H1 (cell line): Measurements from ENCODE around the gene MTHFD1. TPM values are rescaled to one million over a fixed set of nuclear protein-coding genes. Genes with fewer than 3 reads are reported as not detected.

Experiments
- CTCF ChIA-PET: fragments of 300-600 bp; sonication (Branson Sonifier 250); formaldehyde crosslinking; loops from one replicate; lab custom pipeline; 2021; ENCODE audit not compliant: partially characterized antibody; lab: Charles Lee
- POLR2A ChIA-PET: fragments of 300-600 bp; sonication (Branson Sonifier 250); formaldehyde crosslinking; loops from one replicate; lab custom pipeline; 2021; ENCODE audit warnings: inconsistent platforms; ENCODE audit not compliant: partially characterized antibody; lab: Charles Lee
- DNase-seq, 2 experiments: peaks; one replicate each; pipeline versions ENCODE4 v3.0.0 to v3.0.0-alpha.2; 2010 to 2022; ENCODE audit warnings: low spot score in 2 of 2, low read depth in 1 of 2, mixed read lengths in 1 of 2
- FAIRE-seq: peaks from 2 replicates; lab custom pipeline; 2011; peaks lifted over from hg19 to GRCh38; lab: Jason Lieb, UNC
- H2AFZ ChIP-seq: 2 replicates; pipeline ENCODE4 v1.8.1; 2012; ENCODE audit warnings: low read length, inconsistent platforms
- H2AK5ac ChIP-seq: 2 replicates; pipeline ENCODE4 v1.6.1; 2013; ENCODE audit warnings: low read depth, low read length
- H2BK120ac ChIP-seq: replicated peaks from 2 replicates; pipeline ENCODE3; 2013; ENCODE audit warnings: low read depth, low read length, inconsistent platforms
- H2BK12ac ChIP-seq: 2 replicates; pipeline ENCODE4 v1.6.1; 2013; ENCODE audit warnings: low read depth, low read length
- H2BK15ac ChIP-seq: 2 replicates; pipeline ENCODE4 v1.6.1; 2013; ENCODE audit warnings: low read length
- H2BK20ac ChIP-seq: 2 replicates; pipeline ENCODE4 v1.6.1; 2013; ENCODE audit warnings: low read length
- H2BK5ac ChIP-seq: 2 replicates; pipeline ENCODE4 v1.6.1; 2013; ENCODE audit warnings: low read depth, low read length
- H3K14ac ChIP-seq: 2 replicates; pipeline ENCODE4 v1.6.1; 2013; ENCODE audit warnings: inconsistent platforms; ENCODE audit not compliant: insufficient read length
- H3K18ac ChIP-seq: 2 replicates; pipeline ENCODE4 v1.6.1; 2013; ENCODE audit warnings: low read length; ENCODE audit errors: extremely low read depth
- H3K23ac ChIP-seq: 2 replicates; pipeline ENCODE4 v1.6.1; 2013; ENCODE audit warnings: inconsistent platforms; ENCODE audit not compliant: insufficient read length
- H3K23me2 ChIP-seq: 2 replicates; pipeline ENCODE4 v1.6.1; 2013; ENCODE audit warnings: low read depth, low read length
- H3K27ac ChIP-seq: 2 replicates; pipeline ENCODE4 v1.6.1; 2011; ENCODE audit warnings: low read depth, low read length, inconsistent platforms
- H3K27me3 ChIP-seq, 4 experiments: replicated peaks in 1 of 4; 1 replicate in 1 of 4; 2 replicates in 3 of 4; pipeline versions ENCODE4 v1.6.1 to v1.8.1; 2011 to 2013; ENCODE audit warnings: low read length in 3 of 4, mild to moderate bottlenecking in 3 of 4, inconsistent platforms in 2 of 4, mixed read lengths in 2 of 4, moderate library complexity in 1 of 4; ENCODE audit not compliant: control insufficient read depth in 3 of 4, insufficient read depth in 3 of 4; ENCODE audit errors: extremely low read depth in 1 of 4
- H3K36me3 ChIP-seq, 4 experiments: 2 replicates each; pipeline versions ENCODE4 v1.6.1 to v1.8.1; 2011 to 2013; ENCODE audit warnings: mild to moderate bottlenecking in 4 of 4, low read length in 3 of 4, moderate library complexity in 2 of 4, control low read depth in 1 of 4, inconsistent platforms in 1 of 4; ENCODE audit not compliant: insufficient read depth in 4 of 4, control insufficient read depth in 2 of 4
- H3K4ac ChIP-seq: replicated peaks from 2 replicates; pipeline ENCODE3; 2013; ENCODE audit warnings: low read length, low read depth, mixed read lengths, inconsistent platforms; ENCODE audit not compliant: insufficient read length
- H3K4me1 ChIP-seq, 4 experiments: replicated peaks in 1 of 4; 1 replicate in 1 of 4; 2 replicates in 3 of 4; pipeline versions ENCODE4 v1.6.1 to v1.8.1; 2011 to 2013; ENCODE audit warnings: low read length in 3 of 4, inconsistent platforms in 2 of 4, mixed read lengths in 1 of 4; ENCODE audit not compliant: insufficient read depth in 4 of 4, control insufficient read depth in 3 of 4
- H3K4me2 ChIP-seq, 2 experiments: 2 replicates each; pipeline versions ENCODE4 v1.6.1 to v1.8.1; 2011 to 2013; ENCODE audit warnings: low read depth in 2 of 2, low read length in 2 of 2, control low read depth in 1 of 2, inconsistent platforms in 1 of 2, mild to moderate bottlenecking in 1 of 2; ENCODE audit not compliant: insufficient read depth in 1 of 2
- H3K4me3 ChIP-seq, 4 experiments: fragments of 200-600, 300-600 bp in 1 of 4; sonication (generic), shearing (Covaris generic), sonication (Bioruptor Twin) in 1 of 4; 2 replicates each; pipeline versions ENCODE4 v1.5.1 to v1.8.1; 2011 to 2016; ENCODE audit warnings: low read length in 4 of 4, low read depth in 3 of 4, control low read depth in 2 of 4, inconsistent platforms in 2 of 4, mild to moderate bottlenecking in 2 of 4, mixed read lengths in 1 of 4, moderate library complexity in 1 of 4; ENCODE audit not compliant: insufficient read depth in 2 of 4; ENCODE audit errors: extremely low read depth in 1 of 4
- H3K56ac ChIP-seq: replicated peaks from 2 replicates; pipeline ENCODE3; 2013; ENCODE audit warnings: low read depth, mild to moderate bottlenecking, mixed read lengths, low read length, inconsistent platforms; ENCODE audit not compliant: insufficient read length
- H3K79me1 ChIP-seq: 2 replicates; pipeline ENCODE4 v1.6.1; 2013; ENCODE audit warnings: low read depth, low read length, control low read depth
- H3K79me2 ChIP-seq, 2 experiments: 2 replicates each; pipeline versions ENCODE4 v1.6.1 to v1.8.1; 2012 to 2013; ENCODE audit warnings: low read length in 2 of 2, mild to moderate bottlenecking in 2 of 2, inconsistent platforms in 1 of 2; ENCODE audit not compliant: insufficient read depth in 2 of 2, control insufficient read depth in 1 of 2
- H3K9ac ChIP-seq, 4 experiments: replicated peaks in 1 of 4; 1 replicate in 1 of 4; 2 replicates in 3 of 4; pipeline versions ENCODE4 v1.6.1 to v1.8.1; 2011 to 2013; ENCODE audit warnings: low read depth in 3 of 4, low read length in 3 of 4, control low read depth in 2 of 4, mild to moderate bottlenecking in 2 of 4, moderate library complexity in 2 of 4, inconsistent platforms in 1 of 4; ENCODE audit errors: extremely low read depth in 1 of 4
- H3K9me3 ChIP-seq, 2 experiments: 2 replicates each; pipeline versions ENCODE4 v1.6.1 to v1.8.1; 2012 to 2013; ENCODE audit warnings: mild to moderate bottlenecking in 2 of 2, moderate library complexity in 2 of 2, control low read depth in 1 of 2, inconsistent platforms in 1 of 2, low read depth in 1 of 2, low read length in 1 of 2, mixed read lengths in 1 of 2; ENCODE audit not compliant: insufficient read depth in 2 of 2
- H4K20me1 ChIP-seq, 2 experiments: replicated peaks in 1 of 2; 2 replicates each; pipeline versions ENCODE3 to v1.8.1; 2011 to 2013; ENCODE audit warnings: inconsistent platforms in 2 of 2, low read length in 2 of 2, mild to moderate bottlenecking in 1 of 2; ENCODE audit not compliant: insufficient read depth in 2 of 2, control insufficient read depth in 1 of 2
- H4K5ac ChIP-seq: 2 replicates; pipeline ENCODE4 v1.6.1; 2013; ENCODE audit warnings: low read length, low read depth, mixed read lengths, inconsistent platforms; ENCODE audit not compliant: insufficient read length
- H4K8ac ChIP-seq: 2 replicates; pipeline ENCODE4 v1.8.0; 2013; ENCODE audit warnings: mild to moderate bottlenecking, moderate library complexity, low read length, inconsistent platforms; ENCODE audit not compliant: insufficient read depth; ENCODE audit errors: extremely low read depth
- H4K91ac ChIP-seq: replicated peaks from 2 replicates; pipeline ENCODE3; 2013; ENCODE audit warnings: low read length, mixed read lengths, inconsistent platforms; ENCODE audit not compliant: insufficient read length
- POLR2A ChIP-seq, 2 experiments: IDR thresholded peaks; 1 replicate in 1 of 2; 2 replicates in 1 of 2; pipeline ENCODE4 v1.6.1; 2011; ENCODE audit warnings: low read depth in 2 of 2, low read length in 2 of 2, mild to moderate bottlenecking in 2 of 2; ENCODE audit errors: control extremely low read depth in 1 of 2
- SP4 ChIP-seq: IDR thresholded peaks from 2 replicates; pipeline ENCODE4 v1.6.1; 2012; ENCODE audit warnings: low read length, inconsistent platforms
- SRF ChIP-seq: IDR thresholded peaks from 2 replicates; pipeline ENCODE4 v1.6.1; 2011; ENCODE audit warnings: mild to moderate bottlenecking, low read depth, low read length, moderate library complexity
- WGBS, 2 experiments: shearing (Covaris generic) in 1 of 2; methylation state at CpG; one replicate each; pipeline versions ENCODE4 v1.1.6 to v1.1.7; 2013 to 2015; ENCODE audit warnings: low lambda C conversion rate in 2 of 2, mixed read lengths in 2 of 2, inconsistent platforms in 1 of 2, low coverage in 1 of 2, missing lambda C conversion rate in 1 of 2; ENCODE audit not compliant: insufficient replicate concordance in 2 of 2, insufficient coverage in 1 of 2, insufficient read length in 1 of 2; ENCODE audit errors: extremely low coverage in 1 of 2, missing lambda C conversion rate in 1 of 2; 5-methylcytosine and 5-hydroxymethylcytosine counted together
- polyA plus RNA-seq, 7 experiments: library from polyadenylated mRNA; depleted of rRNA in 3 of 7; stranded (reverse) in 5 of 7; unstranded in 2 of 7; fragments of >200 nt in 5 of 7; fragments of 200-250 nt in 2 of 7; gene quantifications; 1 replicate in 5 of 7; 2 replicates in 1 of 7; 4 replicates in 1 of 7; pipeline versions ENCODE4 v1.2.1 to v1.2.3, GENCODE V29; 2011 to 2013; ENCODE audit warnings: missing spikeins in 2 of 7, mixed read lengths in 2 of 7
- total RNA-seq: library from RNA; stranded (reverse); fragmentation: NEBNext Ultra II Directional; extraction: Animal tissue kit (Norgen Biotek cat#: 25700); gene quantifications from 2 replicates; pipeline ENCODE4 v1.2.1, GENCODE V29; 2021

Gene MTHFD1
- total and polyA plus RNA-seq, 2 of the 8 experiments (the other 6 are each of a cell fraction or from before 2014, with no cell fraction given), result 79.7 to 332 TPM

GRCh38 chr14:64422756-64423155, 34.6 kb downstream of the MTHFD1 start:
- TF ChIP-seq SP4 (no peak), SRF (no peak), POLR2A (IDR thresholded peaks at IDR 0.05; ENCODE audit: control extremely low read depth in 1 of 2, low read depth in 2 of 2, low read length in 2 of 2) (no peak)
- Histone ChIP-seq H3K36me3 (peaks cover 23 to 88% (median 72%) of the 10 kb centered on the region in 4 experiments; a peak in 7 of 8 replicates), H3K4ac (no peak overlapping the region), H2AK5ac (no peak overlapping the region), H3K27ac (no peak overlapping the region), H4K91ac (no peak overlapping the region), H2AFZ (no peak overlapping the region), H3K79me1 (0 out of 2 replicates have a peak, but pooled peaks cover 3% of the 10 kb centered on the region), H3K27me3 (no peaks in the 10 kb centered on the region), H3K56ac (no peak overlapping the region), H3K18ac (no peak overlapping the region), H3K9me3 (no peaks in the 10 kb centered on the region), H3K4me2 (no peak overlapping the region), H3K9ac (no peak overlapping the region), H4K20me1 (peaks cover 0 to 6% of the 10 kb centered on the region in 2 experiments), H2BK12ac (no peak overlapping the region), H3K4me1 (no peaks in the 10 kb centered on the region), H4K8ac (no peak overlapping the region), H3K23me2 (no peaks in the 10 kb centered on the region), H3K14ac (no peak overlapping the region), H3K4me3 (no peak overlapping the region), H3K79me2 (no peaks in the 10 kb centered on the region), H2BK5ac (no peak overlapping the region), H2BK20ac (no peak overlapping the region), H4K5ac (no peak overlapping the region), H3K23ac (no peak overlapping the region), H2BK120ac (no peak overlapping the region), H2BK15ac (no peak overlapping the region)
- ChIA-PET CTCF (interaction anchor here (1.7 to 7.6 kb wide), 6 partner anchors 8 to 81 kb away, joined by 4 to 74 read pairs (median 6); no protein-coding TSS in a partner anchor), POLR2A (interaction anchor here (1.0 to 1.9 kb wide), 5 partner anchors 17 to 73 kb away, joined by 3 to 7 read pairs (median 3); no protein-coding TSS in a partner anchor)
- FAIRE-seq, result no peak
- DNase-seq, result no peak
- WGBS, 2 experiments, result 91% methylated on average over 7 of the region's 7 CpGs; no CpG with 5 or more reads in 1 of the 2 experiments
